Measurements from ENCODE around the gene CETN1.
A peak's percentile ranks its signal among the peaks of the same experiment; 100 is the strongest.

Gene CETN1

DNA sequence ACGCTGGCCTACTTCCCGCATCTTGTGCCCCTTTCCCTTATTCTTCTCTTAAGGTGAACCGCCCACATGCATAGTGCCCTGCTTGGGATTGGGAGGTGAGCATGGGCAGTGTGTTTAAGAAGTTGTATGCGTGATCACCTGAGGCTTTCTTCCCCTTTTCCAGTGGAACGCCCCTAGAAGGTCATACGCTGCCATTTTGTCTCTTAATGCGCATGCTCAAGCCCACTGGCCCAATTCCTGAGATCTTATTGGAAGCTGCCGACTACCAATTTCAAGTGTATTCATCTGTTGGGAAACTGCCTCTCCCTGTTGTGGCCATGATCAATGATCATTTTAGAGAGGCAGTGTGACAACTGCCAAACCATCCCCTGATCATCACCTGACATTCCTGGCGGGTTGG, 3.3 kb upstream of the CETN1 start:
- no peak for DNase-seq (ENCODE audit: low spot score)

DNA sequence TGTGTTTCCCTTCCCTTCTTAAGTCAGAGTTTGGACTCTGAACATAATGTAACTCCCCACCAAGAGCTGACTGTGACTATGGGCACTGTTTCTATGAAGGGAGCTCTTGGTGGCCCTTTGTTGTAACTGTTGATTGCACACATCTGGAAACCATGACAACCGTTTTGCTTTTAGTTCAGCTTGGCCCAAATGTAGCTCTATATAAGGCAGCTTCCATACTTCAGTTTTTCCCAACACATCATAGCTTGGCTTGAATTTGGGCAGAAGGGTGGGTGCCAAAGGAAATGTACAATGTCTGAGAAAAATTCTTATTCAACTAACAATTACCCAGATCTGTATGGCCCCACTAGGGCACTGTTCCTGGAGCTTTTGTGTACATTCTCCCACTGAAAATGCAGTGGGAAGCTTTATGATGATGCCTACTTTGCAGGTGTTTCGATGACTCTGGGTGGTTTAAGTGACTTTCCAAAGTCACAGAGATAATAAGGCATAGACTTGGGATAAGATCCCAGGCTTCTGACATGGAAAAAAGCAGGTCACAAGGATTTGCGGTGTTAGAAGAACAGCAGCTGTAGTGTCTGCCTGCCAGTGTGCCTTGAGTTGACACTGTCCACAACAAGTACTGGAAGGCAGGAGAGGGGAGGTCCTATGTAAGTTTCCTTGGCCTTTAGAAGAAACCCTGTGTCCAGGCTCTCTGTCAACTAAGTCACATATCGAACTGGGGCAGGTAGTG, 2.4 kb upstream of the CETN1 start:
- DNase-seq (ENCODE audit: low spot score): no peak

GRCh38 chr18:579238-579637, 942 bp upstream of the CETN1 start:
- DNase-seq (ENCODE audit: low spot score): no peak

GRCh38 chr18:581096-581495, 916 bp downstream of the CETN1 start:
- DNase-seq (ENCODE audit: low spot score): no peak

- no peak for DNase-seq (ENCODE audit: low spot score)
Measured at GRCh38 chr18:582465-582864, 2.3 kb downstream of the CETN1 start.

DNA sequence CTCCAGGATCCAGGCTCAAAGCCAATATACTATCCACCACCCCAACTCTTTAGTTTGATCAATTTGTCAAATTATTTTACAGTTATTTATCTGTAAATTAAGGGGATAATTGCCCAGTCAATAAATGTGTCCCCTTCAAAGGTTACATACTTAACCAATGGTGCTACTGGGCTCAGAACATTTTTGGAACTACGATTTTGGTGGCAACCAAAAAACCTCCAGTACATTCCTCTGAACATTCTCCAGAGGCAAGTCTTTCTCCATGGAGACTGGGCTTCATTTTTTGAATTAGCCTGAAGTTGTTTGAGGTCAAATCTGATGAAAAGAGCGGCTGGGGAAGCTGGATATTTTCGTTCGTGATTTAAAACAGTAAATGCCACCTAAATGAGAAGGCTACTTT, 14.9 kb downstream of the CETN1 start:
- no peak for DNase-seq (ENCODE audit: low spot score)

- no peak for DNase-seq (ENCODE audit: low spot score)
Measured at GRCh38 chr18:595571-595970, 15.4 kb downstream of the CETN1 start.

DNA sequence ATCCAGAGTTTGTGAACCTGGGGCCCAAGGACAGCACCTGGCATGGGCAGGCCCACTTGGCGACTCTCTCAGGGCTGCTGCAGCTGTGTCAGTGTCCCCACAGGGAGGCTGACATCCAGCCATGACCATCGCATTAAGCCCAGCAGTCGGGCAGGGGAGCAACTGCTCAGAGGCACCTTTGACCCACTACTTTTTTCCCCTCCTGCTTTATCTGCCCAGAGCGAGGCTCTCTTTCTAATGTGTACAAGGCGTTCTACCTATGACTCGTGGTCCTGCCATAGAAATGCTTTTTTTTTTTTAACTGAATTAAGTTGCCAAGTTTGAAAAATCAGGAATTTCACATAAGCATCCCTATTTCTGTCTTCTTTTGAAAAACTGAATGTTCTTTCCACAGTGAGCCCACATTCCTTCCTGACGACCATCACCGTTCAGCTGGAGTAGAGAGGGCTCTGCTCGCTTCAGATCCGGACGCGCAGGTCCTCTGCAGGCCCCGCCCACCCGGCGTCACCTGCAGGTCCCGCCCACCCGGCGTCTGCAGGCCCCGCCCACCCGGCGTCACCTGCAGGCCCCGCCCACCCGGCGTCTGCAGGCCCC, 16.2 kb downstream of the CETN1 start:
- peak; percentile 82 for DNase-seq (ENCODE audit: low spot score)

DNA sequence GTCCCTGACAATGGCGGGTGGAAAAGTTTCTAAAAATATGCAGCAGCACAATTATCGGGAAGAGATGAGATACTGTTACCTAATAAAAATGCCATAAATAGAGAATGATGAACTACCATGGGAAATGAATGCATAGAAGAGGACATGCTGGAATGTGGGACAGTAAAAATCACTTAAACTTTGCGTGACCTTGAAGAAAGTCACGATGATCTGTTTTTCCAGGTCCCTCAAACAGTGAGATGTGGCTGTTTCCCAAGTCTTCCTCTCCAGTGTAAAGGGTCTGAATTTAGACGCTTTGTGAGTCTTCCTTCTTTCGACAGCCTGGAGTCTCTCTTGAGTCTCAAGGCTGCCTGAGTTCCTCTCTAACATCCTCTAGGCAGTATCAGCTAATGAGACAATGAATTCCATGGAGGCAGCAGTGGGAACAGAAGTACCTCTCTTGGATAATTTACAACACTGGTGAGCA, 18.0 kb downstream of the CETN1 start:
- DNase-seq (ENCODE audit: low spot score): no peak

DNA sequence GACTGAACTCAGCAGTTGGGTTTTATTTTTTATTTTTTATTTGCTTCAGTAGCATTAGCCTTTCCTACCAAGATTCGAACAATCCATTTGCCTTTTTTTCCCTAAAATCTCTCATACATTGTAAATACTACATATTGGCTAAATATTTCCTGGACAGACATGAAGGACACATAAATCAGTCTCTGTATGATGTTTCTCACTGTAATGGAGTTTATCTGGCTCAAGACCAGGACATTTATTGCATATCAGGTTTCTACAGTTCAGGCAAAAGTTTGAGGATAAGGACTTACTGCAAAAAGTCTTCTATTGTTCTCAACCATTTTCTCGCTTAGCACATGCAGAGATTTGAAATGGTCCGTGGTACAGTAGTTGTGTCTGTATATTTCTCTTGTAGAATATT, 19.9 kb downstream of the CETN1 start:
- DNase-seq (ENCODE audit: low spot score): no peak

DNA sequence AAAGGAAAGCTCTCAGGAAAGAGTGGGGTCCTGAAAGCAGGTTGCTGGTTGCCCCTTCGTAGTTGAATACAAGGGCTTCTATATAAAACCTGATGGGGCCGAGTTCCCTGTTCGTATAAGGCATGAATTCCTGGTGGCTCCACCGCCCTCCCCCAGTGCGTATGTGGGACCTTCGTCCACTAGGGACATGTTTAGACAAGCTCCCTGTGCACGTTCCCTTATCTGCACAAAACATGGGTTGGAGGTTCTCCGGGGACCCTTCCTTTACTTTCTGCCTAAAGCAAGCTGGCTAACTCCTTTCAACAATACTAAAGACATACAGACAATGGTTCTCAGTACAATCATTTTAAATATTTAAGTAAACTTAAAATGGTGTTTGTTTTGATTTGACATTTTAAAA, 24.6 kb downstream of the CETN1 start:
- no peak for DNase-seq (ENCODE audit: low spot score)

DNA sequence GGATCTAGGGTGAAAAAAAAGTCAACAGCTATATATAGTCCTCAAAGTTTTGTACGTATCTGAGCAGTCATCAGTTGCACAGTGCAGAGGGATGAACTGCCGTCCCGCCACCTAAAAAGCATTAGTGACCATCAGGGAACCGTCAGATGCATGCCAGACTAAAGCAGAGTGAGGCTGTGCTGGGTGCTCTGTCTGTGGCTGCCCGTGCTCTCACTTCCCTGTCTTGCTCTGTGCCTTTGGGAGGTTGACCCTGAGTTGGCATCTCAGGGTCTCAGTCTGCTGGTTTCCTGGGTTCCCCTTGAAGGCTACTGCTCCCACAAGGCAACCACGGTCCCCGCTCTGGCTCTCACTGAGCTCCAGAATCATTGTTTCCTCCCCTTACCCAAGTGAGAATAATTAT, 27.8 kb downstream of the CETN1 start:
- DNase-seq (ENCODE audit: low spot score): no peak

GRCh38 chr18:610214-610928, 30.2 kb downstream of the CETN1 start:
- DNase-seq (ENCODE audit: low spot score): no peak

- DNase-seq (ENCODE audit: low spot score): no peak
Measured at GRCh38 chr18:612156-612555, 32.0 kb downstream of the CETN1 start.

DNA sequence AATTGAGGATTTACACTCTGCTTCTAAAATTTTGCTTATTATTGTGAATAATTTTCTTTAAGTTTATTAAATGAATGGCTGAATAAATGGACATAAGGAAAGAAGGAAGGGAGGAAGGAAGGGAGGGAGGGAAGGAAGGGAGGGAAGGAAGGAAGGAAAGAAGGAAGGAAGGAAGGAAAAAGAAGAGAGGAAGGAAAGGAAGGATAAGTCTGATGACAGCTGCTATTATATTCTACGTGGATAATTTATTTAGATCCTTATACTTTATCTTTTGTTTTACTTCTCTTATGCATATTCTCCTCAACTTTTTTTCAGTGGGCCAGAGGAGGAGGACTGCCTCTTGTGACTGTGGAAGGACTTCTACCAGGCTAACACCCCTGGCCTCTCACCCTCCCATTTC, 34.0 kb downstream of the CETN1 start:
- no peak for DNase-seq (ENCODE audit: low spot score)

GRCh38 chr18:615092-615521, 34.9 kb downstream of the CETN1 start:
- DNase-seq (ENCODE audit: low spot score): no peak

DNA sequence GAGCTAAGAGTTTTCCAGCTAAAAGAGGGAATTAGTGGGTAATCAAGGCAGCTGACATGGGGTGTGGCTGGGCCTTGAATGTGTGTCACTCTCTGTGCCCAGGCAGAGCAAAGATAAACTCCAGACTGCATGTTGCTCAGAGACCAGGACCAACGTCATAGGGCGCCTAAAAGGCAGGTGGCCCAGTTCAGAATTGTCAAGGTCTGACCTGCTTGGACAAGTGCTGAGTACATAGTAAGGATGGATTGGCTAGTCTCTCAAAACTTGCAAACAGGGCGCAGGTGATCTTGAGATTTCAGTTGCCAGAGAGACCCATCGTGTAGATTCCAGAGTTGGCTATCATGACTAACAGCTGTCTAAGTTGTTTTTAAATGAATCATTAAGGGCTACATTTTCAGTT, 35.6 kb downstream of the CETN1 start:
- peak; percentile 72 for DNase-seq (ENCODE audit: low spot score)

DNA sequence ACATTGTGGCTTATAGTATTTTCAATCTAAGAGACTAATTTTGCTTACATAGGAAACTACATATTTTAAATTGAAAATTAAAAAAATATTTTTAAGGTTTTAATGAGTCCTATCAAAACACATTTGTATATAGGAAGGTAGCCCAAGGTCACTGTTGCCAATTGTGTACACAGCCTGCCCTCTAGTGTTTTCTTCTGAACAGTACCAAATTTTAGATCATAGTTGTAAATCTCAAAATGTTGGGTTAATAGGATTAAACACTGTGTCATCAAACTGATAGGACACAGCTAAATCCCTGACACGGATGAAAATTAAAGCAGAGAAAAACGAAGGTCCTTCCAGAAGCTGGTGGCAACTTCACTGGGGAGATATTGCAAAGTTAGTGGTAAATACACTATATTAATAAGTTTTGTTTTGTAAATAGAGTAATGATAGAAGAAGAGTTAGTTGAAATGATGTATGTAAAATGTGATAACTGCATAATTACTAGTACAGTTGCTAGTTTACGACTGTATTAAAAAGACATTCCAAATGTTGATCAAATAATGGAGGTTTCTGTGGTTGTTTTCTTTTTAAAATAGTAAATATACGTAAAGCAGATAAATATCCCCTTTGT, 36.3 kb downstream of the CETN1 start:
- peak; percentile 68 for DNase-seq (ENCODE audit: low spot score)

- DNase-seq (ENCODE audit: low spot score): peak; percentile 53
Measured at GRCh38 chr18:617970-618504, 37.9 kb downstream of the CETN1 start.

GRCh38 chr18:618618-619017, 38.4 kb downstream of the CETN1 start:
- DNase-seq (ENCODE audit: low spot score): no peak

- DNase-seq (ENCODE audit: low spot score): no peak
Measured at GRCh38 chr18:621291-622043, 41.3 kb downstream of the CETN1 start.

GRCh38 chr18:622289-622688, 42.1 kb downstream of the CETN1 start:
- DNase-seq (ENCODE audit: low spot score): no peak

All from hematopoietic multipotent progenitor cell treated with erythropoietin and hydrocortisone succinate and interleukin-3 and kit ligand, for 17 days (in vitro differentiated cells).